Endothelial cell (in vitro differentiated cells): ENCODE measurements around the gene ACYP1. TPM values are rescaled to one million over a fixed set of nuclear protein-coding genes. Genes with fewer than 3 reads are reported as not detected.

Source experiments
- DNase-seq: peaks from one replicate; pipeline ENCODE4 v3.0.0; 2021; ENCODE audit warnings: low spot score
- H3K27ac Mint-ChIP-seq: one replicate; pipeline ENCODE4 v1.8.0; 2021; ENCODE audit warnings: mixed read lengths, inconsistent platforms; ENCODE audit not compliant: unreplicated experiment
- H3K27me3 Mint-ChIP-seq: one replicate; pipeline ENCODE4 v1.8.0; 2021; ENCODE audit warnings: mild to moderate bottlenecking, moderate library complexity, mixed read lengths, inconsistent platforms; ENCODE audit not compliant: unreplicated experiment
- H3K36me3 Mint-ChIP-seq: one replicate; pipeline ENCODE4 v1.8.0; 2021; ENCODE audit warnings: mild to moderate bottlenecking, low read depth, mixed read lengths, inconsistent platforms; ENCODE audit not compliant: unreplicated experiment
- H3K4me1 Mint-ChIP-seq: one replicate; pipeline ENCODE4 v1.8.0; 2021; ENCODE audit warnings: mild to moderate bottlenecking, mixed read lengths, inconsistent platforms; ENCODE audit not compliant: unreplicated experiment
- H3K4me3 Mint-ChIP-seq: one replicate; pipeline ENCODE4 v1.8.0; 2021; ENCODE audit warnings: mild to moderate bottlenecking, mixed read lengths, inconsistent platforms; ENCODE audit not compliant: unreplicated experiment
- H3K9me3 Mint-ChIP-seq: one replicate; pipeline ENCODE4 v1.8.0; 2021; ENCODE audit warnings: mixed read lengths, inconsistent platforms; ENCODE audit not compliant: unreplicated experiment
- total RNA-seq: library from RNA; stranded (reverse); fragmentation: NEBNext Ultra II Directional; extraction: Animal tissue kit (Norgen Biotek cat#: 25700); gene quantifications from one replicate; pipeline ENCODE4 v1.2.1, GENCODE V29; 2021; ENCODE audit not compliant: unreplicated experiment
- TF ChIP-seq, protein P1 (sequence below): fragments of 200-600 bp; sonication (generic); IDR thresholded peaks from one replicate; pipeline ENCODE4 v1.5.0; 2021; ENCODE audit warnings: antibody characterized with exemption; ENCODE audit not compliant: unreplicated experiment

ACYP1 gene
- total RNA-seq, 1 donor from 2014 or later = 5.8 TPM

DNA sequence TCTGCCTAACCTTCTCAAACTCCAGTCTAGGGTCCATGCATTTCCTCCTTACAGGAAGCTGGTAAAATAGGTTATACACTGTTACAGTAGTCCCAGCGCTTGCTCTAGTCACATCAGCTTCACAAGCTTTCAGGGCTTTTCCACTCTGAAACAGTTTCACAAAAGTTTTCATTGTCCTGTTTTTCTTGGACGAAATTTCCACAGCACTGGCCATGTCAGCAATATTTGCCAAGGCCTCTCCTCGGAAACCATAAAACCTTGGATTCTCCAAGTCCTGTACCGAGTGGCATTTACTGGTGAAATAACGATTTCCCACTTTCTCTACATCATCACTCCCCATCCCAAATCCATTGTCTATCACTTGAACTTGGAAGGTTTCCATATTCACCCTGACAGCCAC lies 14.7 kb downstream of the ACYP1 start:
- no peak overlapping the region for H3K4me3 Mint-ChIP-seq
- DNase-seq = no peak
- TF ChIP-seq, protein P1, sequence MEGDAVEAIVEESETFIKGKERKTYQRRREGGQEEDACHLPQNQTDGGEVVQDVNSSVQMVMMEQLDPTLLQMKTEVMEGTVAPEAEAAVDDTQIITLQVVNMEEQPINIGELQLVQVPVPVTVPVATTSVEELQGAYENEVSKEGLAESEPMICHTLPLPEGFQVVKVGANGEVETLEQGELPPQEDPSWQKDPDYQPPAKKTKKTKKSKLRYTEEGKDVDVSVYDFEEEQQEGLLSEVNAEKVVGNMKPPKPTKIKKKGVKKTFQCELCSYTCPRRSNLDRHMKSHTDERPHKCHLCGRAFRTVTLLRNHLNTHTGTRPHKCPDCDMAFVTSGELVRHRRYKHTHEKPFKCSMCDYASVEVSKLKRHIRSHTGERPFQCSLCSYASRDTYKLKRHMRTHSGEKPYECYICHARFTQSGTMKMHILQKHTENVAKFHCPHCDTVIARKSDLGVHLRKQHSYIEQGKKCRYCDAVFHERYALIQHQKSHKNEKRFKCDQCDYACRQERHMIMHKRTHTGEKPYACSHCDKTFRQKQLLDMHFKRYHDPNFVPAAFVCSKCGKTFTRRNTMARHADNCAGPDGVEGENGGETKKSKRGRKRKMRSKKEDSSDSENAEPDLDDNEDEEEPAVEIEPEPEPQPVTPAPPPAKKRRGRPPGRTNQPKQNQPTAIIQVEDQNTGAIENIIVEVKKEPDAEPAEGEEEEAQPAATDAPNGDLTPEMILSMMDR = no peak
- no peaks in the 10 kb centered on the region for H3K9me3 Mint-ChIP-seq
- H3K27ac Mint-ChIP-seq = no peak overlapping the region
- peaks cover 3% of the 10 kb centered on the region for H3K27me3 Mint-ChIP-seq
- peaks cover 5% of the 10 kb centered on the region for H3K4me1 Mint-ChIP-seq
- no peaks in the 10 kb centered on the region for H3K36me3 Mint-ChIP-seq

DNA sequence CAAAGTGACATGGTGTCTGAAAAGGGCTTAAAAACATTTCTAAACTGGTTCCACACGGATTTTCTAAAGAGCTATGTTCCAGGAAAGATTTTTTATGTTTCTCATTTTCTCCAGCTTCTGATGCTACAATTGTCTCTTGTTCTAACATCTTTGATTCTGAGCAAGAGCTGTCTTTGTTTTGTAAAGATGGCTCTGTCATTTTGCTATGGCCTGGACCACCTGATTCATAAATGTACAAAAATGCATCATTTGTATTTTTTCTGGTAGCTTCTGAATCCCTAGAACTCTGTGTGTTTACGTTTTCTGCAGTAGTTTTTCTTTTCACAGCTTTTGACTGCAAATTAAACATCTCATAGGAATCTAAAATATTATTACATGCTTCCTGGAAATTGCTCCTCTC lies 15.7 kb downstream of the ACYP1 start:
- TF ChIP-seq, protein P1 = no peak
- Mint-ChIP-seq H3K4me1 (peaks cover 5% of the 10 kb centered on the region), H3K36me3 (no peaks in the 10 kb centered on the region), H3K27ac (no peak overlapping the region), H3K4me3 (no peak overlapping the region), H3K27me3 (peaks cover 3% of the 10 kb centered on the region), H3K9me3 (no peaks in the 10 kb centered on the region)
- no peak for DNase-seq

DNA sequence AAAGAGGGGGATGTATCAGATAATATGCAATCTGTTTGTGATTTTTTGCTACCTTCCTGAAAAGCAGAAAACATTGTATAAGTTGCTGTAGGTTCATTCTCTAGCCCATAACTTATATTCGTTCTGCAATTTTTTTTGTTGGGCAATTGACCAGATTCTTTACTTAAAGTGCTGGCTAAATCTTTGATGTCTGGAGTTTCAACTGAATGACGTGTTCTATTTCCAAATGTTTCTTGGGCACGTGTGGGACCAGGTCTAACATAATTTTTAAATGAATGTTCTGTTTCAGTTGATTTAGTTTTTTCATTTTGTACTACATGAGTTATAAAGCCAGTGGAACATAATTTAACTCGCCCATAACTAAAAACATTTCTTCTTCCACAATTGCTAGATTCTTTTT lies 16.3 kb downstream of the ACYP1 start:
- TF ChIP-seq, protein P1 = no peak
- DNase-seq = no peak
- H3K36me3 Mint-ChIP-seq = no peaks in the 10 kb centered on the region
- peaks cover 3% of the 10 kb centered on the region for H3K27me3 Mint-ChIP-seq
- H3K4me1 Mint-ChIP-seq = peaks cover 5% of the 10 kb centered on the region
- H3K4me3 Mint-ChIP-seq = no peak overlapping the region
- no peaks in the 10 kb centered on the region for H3K9me3 Mint-ChIP-seq
- no peak overlapping the region for H3K27ac Mint-ChIP-seq

DNA sequence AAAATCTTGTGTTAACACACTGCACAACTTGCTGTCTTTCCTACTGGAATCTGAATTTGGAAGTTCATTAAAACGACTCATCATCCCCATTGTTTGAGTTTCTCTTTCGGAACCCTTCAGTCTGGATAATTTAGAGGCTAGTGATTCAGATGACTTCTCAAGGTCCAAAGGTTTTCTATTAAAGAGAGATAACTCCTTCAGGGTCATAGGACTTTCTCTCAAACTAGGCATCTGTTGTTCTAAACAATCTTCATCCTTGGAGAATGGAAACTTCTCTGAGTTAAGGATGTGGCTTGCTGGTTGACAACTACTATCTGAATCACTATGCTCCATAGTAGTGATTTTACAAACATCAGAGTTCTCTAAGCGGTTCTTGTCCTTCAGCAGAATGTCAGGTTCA lies 16.9 kb downstream of the ACYP1 start:
- TF ChIP-seq, protein P1 = no peak
- H3K9me3 Mint-ChIP-seq = no peaks in the 10 kb centered on the region

DNA sequence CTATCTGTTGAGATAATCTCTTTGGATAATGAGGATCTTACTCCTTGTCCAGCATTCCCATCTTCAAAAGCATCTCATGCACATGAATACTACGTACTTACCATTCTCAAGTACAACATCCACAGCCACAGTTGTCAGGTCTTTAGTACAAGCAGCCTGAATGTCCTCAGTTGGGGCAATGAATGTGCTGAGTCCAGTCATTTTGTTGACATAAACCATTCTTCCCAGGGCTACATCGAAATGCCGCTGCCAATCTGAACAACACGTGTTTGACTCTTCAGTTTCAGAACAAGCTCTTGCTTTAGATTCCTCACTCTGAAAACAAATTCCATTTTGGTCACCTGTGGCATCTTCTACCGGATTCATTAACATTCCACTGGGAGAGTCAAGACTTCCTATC lies 17.5 kb downstream of the ACYP1 start:
- Mint-ChIP-seq H3K27ac (no peak overlapping the region), H3K4me3 (no peak overlapping the region)
- TF ChIP-seq, protein P1 = no peak

More for the DNA sequence above, 16.9 kb downstream of the ACYP1 start:
- Mint-ChIP-seq H3K4me3 (no peak overlapping the region), H3K27me3 (peaks cover 3% of the 10 kb centered on the region), H3K27ac (no peak overlapping the region), H3K4me1 (peaks cover 5% of the 10 kb centered on the region), H3K36me3 (no peaks in the 10 kb centered on the region)
- DNase-seq = no peak

More for the DNA sequence above, 17.5 kb downstream of the ACYP1 start:
- peaks cover 1% of the 10 kb centered on the region for H3K27me3 Mint-ChIP-seq
- DNase-seq = no peak
- no peaks in the 10 kb centered on the region for H3K36me3 Mint-ChIP-seq
- H3K4me1 Mint-ChIP-seq = peaks cover 3% of the 10 kb centered on the region
- H3K9me3 Mint-ChIP-seq = no peaks in the 10 kb centered on the region
